ENCODE results near the gene CRMP1.
"Not testable (repeated sequence)": the region's sequence is repeated elsewhere in the genome, so short reads cannot be mapped to it uniquely, and the experiment has no call there.

CRMP1 gene

DNA sequence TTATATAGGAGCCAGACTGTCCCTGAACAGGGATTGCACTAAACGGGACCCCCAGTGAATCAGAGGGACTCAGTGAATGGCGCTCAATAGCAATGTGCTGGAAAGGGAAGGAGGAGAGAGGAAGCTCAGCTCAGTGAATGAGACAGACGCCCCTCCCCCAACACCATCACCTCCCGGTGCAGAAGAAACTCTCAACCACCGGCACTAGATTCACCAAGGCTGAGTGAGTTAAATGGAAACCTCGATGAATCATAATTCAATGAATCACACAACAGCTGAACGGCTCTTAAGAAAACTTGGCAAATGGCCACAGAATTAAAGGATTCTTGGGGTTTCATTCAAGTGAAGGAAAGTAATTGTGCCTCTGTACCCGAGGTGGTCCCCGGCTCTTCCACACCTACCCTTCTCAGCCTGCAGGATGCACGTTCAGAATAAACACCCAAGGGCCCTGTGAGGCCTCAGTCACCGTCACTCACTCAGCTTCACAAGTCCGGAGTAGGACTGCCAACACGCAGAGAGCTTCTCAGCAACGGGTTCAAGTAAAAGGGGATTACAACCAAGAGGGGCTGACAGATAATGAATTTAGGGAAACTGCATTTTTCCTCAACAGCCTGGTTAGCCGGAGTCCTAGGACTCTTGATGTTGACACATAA is 29.3 kb downstream of the CRMP1 start:
- DNase-seq (ENCODE audit: low read depth in 2 of 3, low spot score in 2 of 3), result peak; percentile 15 to 31 (median 26)

DNA sequence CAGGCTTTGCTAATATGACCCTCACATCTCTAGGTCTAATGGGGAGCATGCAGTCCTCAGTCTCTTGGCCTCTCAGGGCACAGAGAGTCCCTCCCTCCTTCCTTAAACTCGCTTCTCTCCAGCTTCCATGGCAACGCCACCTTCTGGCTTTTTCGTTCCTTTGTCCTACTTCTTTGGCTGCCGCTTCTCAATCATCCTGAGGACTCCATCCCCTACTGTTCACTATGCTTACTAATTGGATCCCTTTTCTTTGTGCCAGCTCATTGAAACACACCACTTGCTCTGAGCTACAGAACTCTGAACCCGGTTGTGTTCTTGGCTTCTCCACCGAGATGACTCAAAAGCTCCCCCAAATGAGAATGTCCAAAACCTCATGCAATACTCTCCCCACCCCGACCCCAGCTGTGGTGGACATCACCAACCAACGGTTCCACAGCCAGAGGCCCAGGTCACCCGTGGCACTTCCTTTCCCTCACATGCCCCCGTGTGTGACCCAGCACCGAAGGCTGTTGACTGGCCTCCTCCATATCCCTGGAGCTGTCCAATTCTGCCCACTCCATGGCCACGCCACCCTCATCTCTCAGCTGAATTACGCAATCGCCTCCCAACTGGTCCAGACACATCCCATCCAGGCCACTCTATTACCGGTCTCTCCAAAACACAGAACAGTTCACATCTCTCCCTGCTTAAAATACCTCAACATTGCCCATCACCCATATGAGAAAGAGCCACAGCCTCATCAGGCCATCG is 34.7 kb downstream of the CRMP1 start:
- no peak for DNase-seq (ENCODE audit: low read depth in 2 of 3, low spot score in 2 of 3)

DNA sequence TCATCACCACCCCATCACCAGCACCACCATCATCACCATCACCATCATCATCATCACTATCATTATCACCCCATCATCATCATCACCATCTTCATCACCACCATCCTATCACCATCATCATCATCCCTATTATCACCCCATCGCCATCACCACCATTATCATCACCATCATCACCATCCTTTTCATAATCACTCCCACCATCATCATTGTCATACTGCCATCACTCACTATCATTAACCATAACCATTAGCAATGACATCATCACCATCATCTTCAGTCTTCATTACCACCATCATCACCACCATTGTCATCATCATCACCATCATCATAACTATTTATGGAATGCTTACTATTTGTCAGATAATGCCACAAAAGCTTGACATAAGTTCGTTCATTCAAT is 35.7 kb downstream of the CRMP1 start:
- no peak for DNase-seq (ENCODE audit: low read depth in 2 of 3, low spot score in 2 of 3)

DNA sequence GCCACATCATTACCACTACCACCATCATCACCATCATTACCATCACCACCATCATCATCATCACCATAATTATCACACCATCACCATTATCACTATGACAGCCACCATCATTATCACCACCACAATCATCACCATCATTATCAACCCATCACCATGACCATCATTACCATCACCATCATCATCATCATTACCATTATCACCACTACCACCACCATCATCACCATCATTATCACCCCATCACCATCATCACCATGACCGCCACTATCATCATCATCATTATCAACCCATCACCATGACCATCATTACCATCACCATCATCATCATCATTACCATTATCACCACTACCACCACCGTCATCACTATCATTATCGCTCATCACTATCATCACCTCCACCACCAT is 36.5 kb downstream of the CRMP1 start:
- not testable (repeated sequence) for DNase-seq (ENCODE audit: low read depth in 2 of 3, low spot score in 2 of 3)

DNA sequence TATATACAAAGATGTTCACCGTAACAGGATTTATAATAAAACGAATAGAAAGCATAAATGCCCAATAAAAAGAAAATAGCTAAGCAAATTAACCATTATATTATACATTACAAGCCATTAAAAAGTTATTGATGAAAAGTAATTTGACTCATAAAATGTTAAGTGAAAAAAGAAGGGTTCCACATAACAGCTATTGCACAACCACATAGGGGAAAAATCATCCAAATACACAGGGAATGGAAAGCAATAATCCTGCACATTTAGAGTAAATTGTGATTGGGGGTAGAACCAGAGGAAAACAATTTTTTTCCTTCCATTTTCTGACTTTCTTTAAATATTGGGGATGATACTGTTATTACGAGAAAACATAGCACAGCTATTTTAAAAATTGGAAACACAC is 38.0 kb downstream of the CRMP1 start:
- DNase-seq (ENCODE audit: low read depth in 2 of 3, low spot score in 2 of 3), result no peak

DNA sequence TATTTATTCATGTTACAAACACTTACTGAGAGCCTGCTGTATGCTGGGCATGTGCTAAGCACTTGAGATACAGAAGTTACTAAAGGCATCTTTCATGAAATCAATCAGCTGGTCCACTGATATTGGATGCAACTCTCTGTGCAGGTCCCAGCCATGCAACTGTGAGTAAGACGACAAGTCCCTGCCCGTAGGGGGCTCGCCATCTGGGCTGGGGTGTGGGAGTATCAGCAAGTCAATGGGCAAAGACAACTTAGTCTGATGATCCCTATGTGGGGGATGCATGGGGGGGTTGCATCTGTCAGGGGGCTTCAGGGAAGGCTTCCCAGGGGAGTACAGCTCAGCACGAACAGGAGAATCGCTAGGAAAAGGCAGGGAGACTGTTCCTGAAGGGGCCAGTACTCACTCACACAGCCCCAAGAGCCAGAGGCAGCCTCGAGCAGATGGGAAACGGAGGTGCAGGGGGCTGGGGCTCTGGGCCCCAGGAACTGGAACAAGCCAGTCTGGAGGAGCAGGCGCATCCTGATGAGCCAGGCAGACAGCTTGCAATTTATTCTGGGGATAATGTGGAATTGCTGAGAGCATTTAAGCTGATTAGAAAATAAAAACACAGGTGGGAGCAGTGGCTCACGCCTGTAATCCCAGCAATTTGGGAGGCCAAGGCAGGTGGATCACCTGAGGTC is 40.2 kb downstream of the CRMP1 start:
- no peak for DNase-seq (ENCODE audit: low read depth in 2 of 3, low spot score in 2 of 3)

DNA sequence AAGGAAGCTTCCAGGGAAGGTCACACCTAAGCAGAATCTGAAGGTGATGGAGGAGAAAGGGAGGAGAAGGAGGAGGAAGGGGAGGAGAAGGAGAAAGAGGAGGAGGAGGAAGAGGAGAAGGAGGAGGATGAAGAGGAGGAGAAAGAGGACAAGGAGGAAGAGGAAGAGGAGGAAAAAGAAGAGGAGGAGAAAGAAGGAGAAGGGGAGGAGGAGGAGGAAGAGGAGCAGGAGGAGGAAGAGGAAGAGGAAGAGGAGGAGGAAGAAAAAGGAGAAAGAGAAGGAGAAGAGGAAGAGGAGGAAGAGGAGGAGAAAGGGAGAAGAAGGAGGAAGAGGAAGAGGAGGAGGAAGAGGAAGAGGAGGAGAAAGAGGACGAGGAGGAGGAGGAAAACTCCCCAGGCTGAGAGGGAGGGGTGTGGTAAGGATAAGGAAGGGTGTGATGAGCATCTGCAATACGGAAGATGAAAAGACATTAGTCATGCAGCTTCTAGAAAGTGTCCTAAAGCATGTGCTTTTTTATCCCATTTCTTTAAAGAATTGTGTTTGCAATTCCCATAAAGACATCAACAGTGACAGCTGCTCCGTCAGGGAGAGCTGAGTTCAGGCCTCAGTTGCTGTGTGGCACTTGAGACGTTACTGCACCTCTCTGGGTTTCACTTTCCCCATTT is 41.1 kb downstream of the CRMP1 start:
- no peak for DNase-seq (ENCODE audit: low read depth in 2 of 3, low spot score in 2 of 3)

DNA sequence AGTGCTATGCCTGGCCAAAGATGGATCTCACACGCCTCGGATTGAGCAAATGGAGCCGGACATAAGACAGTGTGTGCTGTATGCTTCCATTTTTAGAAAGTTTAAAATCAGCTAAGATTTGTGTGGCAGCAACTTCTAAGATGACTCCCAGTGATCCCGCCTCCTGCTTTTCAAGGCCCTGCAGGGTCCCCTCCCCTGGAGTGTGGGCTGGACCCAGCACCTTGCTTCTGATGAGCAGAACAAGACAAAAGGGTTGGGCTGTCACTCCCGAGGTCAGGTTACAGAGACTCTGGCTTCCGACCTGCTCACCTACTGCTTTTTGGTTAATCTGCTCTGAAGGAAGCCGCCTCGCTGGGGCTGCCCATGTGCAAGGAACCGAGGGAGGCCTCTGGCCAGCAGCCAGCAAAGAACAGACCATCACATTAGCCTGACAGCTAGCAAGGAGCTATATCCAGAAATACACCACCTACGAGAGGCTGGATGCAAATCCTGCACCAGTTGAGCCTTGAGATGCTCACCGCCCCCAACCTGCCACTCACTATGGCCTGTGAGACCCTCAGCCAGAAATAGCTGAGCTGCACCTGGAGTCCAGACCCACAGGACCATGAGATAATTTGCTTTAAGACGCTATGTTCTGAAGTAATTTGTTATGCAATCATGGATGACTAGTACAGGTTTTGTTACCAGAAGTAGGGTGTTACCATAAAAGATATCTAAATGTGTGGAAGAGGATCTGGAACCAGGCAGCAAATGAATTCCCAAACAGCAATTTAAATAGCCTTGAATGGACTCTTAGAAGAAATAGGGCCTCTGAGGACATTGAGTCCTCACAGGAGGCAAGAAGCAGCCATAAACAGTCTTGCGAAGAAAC is 47.6 kb downstream of the CRMP1 start:
- DNase-seq (ENCODE audit: low read depth in 2 of 3, low spot score in 2 of 3), result no peak

DNA sequence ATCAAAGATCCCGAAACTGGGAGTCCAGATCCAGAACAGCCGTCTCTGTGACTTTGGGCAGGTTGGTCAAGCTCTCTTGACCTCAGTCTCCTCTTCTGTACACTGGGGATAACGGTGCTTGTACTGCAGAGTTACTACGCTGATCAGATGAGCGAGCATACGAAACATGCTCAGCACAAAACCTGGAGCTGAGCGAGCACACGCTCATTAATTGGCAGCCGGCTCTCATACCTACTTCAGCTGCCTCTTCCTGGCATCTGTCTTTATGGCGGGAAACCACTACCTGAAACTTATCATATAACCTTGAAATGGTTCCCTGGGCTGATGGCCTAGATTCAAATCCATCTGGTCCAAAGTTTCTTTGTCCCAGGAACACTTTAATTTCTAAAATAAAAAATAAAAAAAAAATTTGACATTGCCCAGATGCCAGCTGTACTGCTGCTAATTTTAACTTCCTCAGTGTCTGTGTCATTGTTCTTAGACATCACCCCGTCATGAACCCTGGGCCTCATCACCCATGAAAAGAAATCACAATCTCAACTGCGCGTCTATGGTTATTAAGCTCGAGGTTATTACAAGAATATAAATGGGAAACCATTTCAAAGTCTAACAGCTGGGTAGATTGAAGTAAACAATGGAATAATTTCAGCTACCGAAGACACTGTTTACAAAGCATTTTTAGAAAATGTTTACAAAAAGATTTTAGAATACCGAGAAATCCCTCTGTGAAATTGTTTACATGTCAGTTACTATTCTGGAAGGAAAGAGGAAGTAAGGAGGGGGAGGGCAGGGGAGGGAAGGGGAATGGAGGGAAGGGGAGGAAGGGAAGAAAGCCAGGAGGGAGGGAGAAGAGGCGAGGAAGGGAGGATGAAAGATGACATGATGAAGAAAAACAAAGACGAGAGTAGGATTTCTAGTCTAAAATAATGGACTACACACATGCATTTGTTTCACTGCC is 49.0 kb downstream of the CRMP1 start:
- no peak for DNase-seq (ENCODE audit: low read depth in 2 of 3, low spot score in 2 of 3)

DNA sequence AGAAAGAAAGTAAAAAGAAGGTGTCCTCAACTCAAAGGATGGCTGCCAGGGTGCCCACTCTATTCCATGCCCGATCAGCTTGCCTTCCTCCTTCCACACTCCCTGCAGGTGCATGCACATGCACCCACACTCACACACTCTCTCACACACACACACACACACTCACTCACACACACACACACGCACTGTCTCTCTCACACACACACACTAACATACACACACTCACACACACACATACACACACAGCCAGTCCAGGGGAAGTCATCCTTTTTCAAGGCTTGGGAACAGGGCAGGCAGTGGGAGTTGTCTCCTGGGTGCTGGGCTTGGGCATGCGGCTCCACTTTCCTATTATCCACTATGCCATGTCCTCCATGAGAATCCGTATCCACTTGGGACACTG is 50.4 kb downstream of the CRMP1 start:
- no peak for DNase-seq (ENCODE audit: low read depth in 2 of 3, low spot score in 2 of 3)

DNA sequence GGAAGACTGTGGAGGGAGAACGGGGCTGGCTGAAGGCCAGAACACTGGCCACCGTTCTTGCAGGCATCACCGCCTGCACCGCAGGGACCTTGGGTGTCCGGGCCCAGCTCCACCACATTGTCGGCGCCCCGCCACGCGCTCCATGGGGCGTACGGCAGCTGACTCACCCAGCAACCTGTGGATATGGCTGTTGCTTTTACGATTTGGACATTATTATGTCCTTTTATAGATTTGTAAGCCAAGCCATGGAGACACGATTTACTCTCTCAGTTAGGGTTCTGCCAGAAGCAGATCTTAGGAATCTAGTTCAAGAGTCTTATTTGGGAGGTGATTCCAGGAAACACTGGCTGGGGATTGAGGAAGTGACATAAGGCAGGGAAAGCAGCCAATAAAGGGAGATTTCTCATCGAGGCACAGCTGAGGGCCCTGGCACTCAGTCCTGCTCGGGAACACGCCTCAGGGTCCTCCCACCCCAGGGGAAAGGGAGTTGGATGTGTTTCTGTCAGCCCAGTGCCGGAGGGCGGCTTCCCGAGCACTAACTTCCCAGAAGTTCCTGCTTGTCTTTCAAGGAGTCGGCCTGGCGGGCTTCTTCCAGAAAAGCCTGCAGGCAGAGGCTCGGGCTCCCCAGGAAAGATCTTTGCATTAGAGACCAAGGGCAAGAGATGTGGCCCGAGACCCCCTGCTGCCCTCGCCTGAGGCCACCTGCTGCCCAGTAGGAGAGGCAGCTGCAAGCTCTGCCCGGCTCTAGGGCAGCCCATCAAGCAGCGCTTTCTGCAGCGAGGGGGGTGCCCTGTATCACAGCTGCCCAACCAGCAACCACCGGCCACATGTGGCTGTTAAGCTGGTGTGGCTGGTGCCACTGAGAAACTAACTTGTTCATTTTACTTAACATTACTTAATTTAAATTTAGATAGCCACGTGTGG is 52.9 kb downstream of the CRMP1 start:
- DNase-seq (ENCODE audit: low read depth in 2 of 3, low spot score in 2 of 3), result no peak

DNA sequence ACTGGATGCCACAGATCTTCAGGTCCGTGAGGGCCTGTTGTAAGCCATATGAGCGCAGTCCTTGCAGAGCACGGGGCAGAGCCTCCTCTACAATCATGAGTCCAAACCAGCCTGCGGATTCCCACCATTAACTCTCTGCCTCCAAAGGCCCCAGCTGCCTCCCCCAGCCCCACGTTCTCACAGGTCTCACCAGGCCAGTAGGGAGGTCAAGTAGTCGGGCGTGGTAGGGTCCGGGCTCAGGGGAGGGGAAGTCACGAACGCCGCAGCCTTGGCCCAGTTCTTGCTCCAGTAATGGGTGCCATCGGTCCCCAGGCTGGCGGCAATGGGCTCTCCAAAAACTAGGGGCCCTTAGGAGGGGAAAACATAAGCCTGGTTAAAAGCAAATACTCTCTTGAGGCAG is 53.6 kb downstream of the CRMP1 start:
- DNase-seq (ENCODE audit: low read depth in 2 of 3, low spot score in 2 of 3), result no peak

DNA sequence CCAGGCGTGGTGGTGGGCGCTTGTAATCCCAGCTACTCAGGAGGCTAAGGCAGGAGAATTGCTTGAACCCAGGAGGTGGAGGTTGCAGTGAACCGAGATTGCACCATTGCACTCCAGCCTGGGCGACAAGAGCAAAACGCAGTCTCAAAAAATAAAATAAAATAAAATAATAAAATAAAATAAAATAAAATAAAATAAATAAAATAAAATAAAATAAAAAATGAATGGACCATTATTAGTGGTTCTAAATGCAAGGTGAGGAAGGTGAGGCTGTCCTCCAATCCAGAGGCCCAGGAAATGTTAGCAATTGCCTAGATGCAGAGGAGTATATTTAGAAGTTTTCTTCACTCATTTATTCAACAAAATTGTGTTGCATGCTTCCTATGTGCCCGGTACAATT is 55.4 kb downstream of the CRMP1 start:
- not testable (repeated sequence) for DNase-seq (ENCODE audit: low read depth in 2 of 3, low spot score in 2 of 3)

DNA sequence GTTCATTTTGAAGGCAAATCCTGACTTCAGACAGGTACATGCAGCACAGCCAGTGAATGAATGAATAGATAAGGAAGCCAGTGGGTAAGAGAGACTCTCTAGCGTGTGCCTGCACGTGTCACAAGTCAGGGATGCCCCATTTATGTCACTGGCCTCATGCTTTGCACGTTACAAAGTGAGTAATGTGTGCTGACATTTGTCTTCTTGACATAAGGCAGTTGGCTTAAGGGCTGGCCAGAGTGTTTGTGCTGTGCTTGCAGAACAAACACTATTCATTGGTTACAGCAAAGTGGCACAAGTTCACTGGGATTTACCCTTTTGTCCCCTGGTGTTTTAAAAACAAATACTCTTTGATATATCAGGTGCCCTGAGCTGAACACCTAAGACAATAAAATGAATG is 55.9 kb downstream of the CRMP1 start:
- no peak for DNase-seq (ENCODE audit: low read depth in 2 of 3, low spot score in 2 of 3)

DNA sequence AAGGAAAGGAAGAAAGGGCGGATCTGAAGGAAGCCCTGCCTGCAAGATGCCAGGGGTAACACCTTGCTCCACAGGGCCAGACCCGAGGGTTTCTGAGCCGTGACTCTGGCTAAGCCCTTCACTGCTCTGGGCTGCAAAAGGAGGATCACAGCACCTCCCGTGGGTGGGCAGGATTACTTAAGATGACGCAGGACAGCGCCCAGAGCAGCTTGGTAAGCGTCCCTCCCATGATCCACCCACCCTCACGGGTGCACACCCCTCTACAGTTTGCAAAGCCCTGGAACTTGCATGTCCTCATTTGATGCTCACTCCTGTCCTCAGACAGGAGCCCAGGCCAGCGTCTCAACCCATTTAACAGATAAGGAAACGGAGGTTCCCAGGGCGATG is 64.9 kb downstream of the CRMP1 start:
- no peak for DNase-seq (ENCODE audit: low read depth in 2 of 3, low spot score in 2 of 3)

DNA sequence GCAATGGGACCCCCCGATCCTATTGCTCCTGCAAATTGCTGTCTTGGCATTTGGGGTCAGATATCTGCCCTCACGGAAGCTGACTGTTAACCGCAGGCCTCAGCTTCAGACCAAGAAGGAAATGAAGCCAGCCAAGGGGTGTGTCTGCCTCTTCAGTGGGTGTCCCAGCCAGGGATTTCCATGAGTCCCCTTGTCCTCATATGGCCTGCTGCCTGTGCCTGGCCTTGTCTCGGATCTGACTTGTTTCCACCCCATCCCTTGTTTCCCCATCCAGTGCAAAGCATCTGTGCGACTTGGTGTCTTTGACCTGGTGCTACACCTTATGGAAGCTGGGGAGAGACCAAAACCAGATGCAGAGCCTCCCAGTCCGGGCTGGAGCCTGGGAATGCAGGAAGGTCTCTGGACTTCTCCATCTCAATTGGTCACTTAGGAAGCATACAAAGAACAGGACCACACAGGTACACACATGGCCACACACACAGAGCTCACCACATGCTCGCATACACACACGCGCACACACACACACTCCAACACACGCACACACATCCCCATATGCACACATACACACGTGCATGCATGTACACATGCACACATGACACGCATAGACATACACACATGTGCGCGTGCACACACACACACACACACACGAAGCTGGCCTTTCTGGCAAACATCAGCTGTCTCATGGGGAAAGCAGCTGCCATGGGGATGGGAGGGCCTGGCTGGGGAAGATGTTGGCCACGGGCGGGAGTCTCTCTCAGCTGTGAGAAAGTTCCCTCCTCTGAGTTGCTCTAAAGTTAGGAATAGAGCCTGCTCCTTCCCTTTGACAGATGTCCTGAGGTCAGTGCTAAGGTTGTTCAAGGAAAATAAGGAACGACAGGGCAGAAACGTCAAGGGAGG is 65.5 kb downstream of the CRMP1 start:
- no peak for DNase-seq (ENCODE audit: low read depth in 2 of 3, low spot score in 2 of 3)

DNA sequence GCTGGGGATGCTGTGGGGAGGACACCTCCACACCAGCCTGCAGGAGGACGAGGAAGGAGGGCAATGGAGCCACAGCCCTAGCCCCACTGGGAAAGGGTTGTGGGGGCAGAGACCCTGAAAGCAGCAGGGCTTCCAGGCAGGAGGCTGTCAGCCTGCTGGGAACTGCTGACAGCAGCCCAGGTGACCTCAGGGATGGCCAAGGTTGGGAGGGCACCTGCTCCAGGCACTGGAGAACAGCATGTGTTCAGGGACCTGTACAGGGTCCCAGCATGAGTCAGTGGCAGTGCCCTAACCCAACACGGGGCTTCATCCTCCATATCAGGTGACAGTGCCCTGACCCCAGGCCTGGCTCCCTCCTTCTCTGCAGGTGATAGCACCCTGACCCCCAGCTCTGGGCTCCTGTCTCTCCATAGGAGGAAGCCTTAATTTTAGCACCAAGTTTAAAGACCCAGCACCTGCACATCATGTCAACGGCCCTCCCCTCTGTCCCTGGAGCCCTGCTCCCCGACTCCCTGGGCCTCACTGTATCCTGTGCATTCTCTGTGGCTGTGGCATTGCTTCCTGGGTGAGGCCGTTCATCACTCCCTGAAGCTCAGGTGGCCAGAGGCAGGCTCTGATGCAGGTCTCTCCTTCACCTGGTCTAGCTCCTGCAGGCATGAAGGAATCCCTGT is 66.3 kb downstream of the CRMP1 start:
- no peak for DNase-seq (ENCODE audit: low read depth in 2 of 3, low spot score in 2 of 3)
